Omental fat pad (tissue), 4 donors: ENCODE measurements around the gene KRTAP19-6. TPM values are rescaled to one million over a fixed set of nuclear protein-coding genes. Genes with fewer than 3 reads are reported as not detected.

Experiments used
- ATAC-seq: fragments of 150-250 bp; one replicate; pipeline ENCODE4 v1.9.1; 2016; ENCODE audit warnings: mild to moderate bottlenecking, moderate library complexity; ENCODE audit not compliant: low FRiP score
- DNase-seq: peaks from one replicate; pipeline ENCODE4 v3.0.0-alpha.2; 2019; ENCODE audit warnings: low spot score
- CTCF ChIP-seq, 3 donors: fragments of 450-650 bp; IDR thresholded peaks; one replicate each; pipeline ENCODE4 v1.5.1; 2016 to 2017; ENCODE audit warnings: antibody characterized with exemption in 3 of 3, mild to moderate bottlenecking in 3 of 3, moderate library complexity in 2 of 3
- total RNA-seq, 4 donors: library from RNA; depleted of rRNA; stranded (reverse); fragments of >200 nt; gene quantifications; one replicate each; pipeline ENCODE4 v1.1.0, GENCODE V29; 2016

Gene KRTAP19-6
- total RNA-seq: not detected

GRCh38 chr21:30541764-30542163, at the start of gene KRTAP19-6:
TSS of gene KRTAP19-6 (minus strand) at chr21:30541864. CDS start at chr21:30541833, 31 bp downstream.
- no peak for DNase-seq
- ATAC-seq: no peak
- no peak for TF ChIP-seq CTCF (IDR thresholded peaks at IDR 0.05)

GRCh38 chr21:30590297-30590696, 48.6 kb upstream of the KRTAP19-6 start, which contains the start of gene KRTAP22-2:
TSS of gene KRTAP22-2 (minus strand) at chr21:30590397.
- TF ChIP-seq CTCF (IDR thresholded peaks at IDR 0.05): no peak
- ATAC-seq: no peak
- no peak for DNase-seq

- DNase-seq (no peak), ATAC-seq (no peak)
- no peak for TF ChIP-seq CTCF (IDR thresholded peaks at IDR 0.05)
These were observed 41.2 kb upstream of the KRTAP19-6 start for GRCh38 chr21:30582870-30583269.

GRCh38 chr21:30580132-30580531, 38.5 kb upstream of the KRTAP19-6 start:
- DNase-seq (no peak), ATAC-seq (no peak)
- no peak for TF ChIP-seq CTCF (IDR thresholded peaks at IDR 0.05)

GRCh38 chr21:30579346-30579745, 37.7 kb upstream of the KRTAP19-6 start:
- ATAC-seq: no peak
- TF ChIP-seq CTCF (IDR thresholded peaks at IDR 0.05): no peak
- DNase-seq: no peak

- DNase-seq: no peak
- no peak for TF ChIP-seq CTCF (IDR thresholded peaks at IDR 0.05)
- no peak for ATAC-seq
These were observed 36.1 kb upstream of the KRTAP19-6 start for GRCh38 chr21:30577766-30578165.

- TF ChIP-seq CTCF (IDR thresholded peaks at IDR 0.05): no peak
- no peak for ATAC-seq
- DNase-seq: no peak
These were observed 26.0 kb upstream of the KRTAP19-6 start for GRCh38 chr21:30567617-30568016.
